GM18951 (cell line): ENCODE measurements around the gene MED17.
A peak's percentile ranks its signal among the peaks of the same experiment; 100 is the strongest.
"Not testable (repeated sequence)": the region's sequence is repeated elsewhere in the genome, so short reads cannot be mapped to it uniquely, and the experiment has no call there.

Source experiments
- POLR2A ChIP-seq: IDR thresholded peaks from 4 replicates; pipeline ENCODE4 v1.6.1; 2011; ENCODE audit warnings: mild to moderate bottlenecking; ENCODE audit not compliant: insufficient read length, insufficient read depth; ENCODE audit errors: extremely low read depth
- in situ Hi-C: fragments of 300-500 bp; cut with MboI; formaldehyde crosslinking; loops from one replicate; pipeline ENCODE4 v1.12.0; 2022; ENCODE audit warnings: low sequenced_read_pairs, mixed read lengths, inconsistent platforms; ENCODE audit not compliant: unreplicated experiment

Gene MED17

DNA sequence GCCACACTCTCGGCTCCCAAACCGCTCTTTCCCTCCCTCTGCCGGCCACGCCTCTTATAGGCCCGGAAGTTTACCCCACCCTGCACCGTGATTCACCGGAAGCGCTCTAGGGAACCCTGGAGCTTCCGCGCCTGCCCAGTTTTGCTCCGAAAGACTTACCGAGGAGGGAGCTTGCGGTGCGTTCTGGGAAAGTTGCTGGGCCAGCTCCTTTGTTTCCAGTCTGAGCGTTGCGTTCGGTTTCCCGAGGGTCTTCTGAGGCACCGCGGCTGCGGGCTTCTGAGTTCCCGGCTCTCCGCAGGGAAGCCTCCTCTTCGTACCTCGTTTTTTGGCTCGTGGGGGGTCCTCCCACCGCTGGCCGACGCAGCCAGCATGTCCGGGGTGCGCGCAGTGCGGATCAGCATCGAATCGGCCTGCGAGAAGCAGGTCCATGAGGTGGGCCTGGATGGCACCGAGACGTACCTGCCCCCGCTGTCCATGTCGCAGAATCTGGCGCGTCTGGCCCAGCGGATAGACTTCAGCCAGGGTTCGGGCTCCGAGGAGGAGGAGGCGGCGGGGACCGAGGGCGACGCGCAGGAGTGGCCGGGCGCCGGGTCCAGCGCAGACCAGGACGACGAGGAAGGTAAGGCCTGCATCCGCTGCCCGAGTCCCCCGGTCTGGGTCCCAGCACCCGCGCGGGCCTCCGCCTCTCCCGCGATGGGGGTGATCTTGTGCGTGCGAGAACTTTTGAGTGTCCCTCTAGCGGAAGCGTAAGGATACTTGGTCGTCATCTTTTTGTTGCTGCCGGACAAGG, at the start of gene MED17:
TSS of gene MED17 (plus strand) at position 138 of the 790 bp plus-strand sequence. CDS start at position 370, 232 bp downstream.
- in situ Hi-C loops, result no loop called here

DNA sequence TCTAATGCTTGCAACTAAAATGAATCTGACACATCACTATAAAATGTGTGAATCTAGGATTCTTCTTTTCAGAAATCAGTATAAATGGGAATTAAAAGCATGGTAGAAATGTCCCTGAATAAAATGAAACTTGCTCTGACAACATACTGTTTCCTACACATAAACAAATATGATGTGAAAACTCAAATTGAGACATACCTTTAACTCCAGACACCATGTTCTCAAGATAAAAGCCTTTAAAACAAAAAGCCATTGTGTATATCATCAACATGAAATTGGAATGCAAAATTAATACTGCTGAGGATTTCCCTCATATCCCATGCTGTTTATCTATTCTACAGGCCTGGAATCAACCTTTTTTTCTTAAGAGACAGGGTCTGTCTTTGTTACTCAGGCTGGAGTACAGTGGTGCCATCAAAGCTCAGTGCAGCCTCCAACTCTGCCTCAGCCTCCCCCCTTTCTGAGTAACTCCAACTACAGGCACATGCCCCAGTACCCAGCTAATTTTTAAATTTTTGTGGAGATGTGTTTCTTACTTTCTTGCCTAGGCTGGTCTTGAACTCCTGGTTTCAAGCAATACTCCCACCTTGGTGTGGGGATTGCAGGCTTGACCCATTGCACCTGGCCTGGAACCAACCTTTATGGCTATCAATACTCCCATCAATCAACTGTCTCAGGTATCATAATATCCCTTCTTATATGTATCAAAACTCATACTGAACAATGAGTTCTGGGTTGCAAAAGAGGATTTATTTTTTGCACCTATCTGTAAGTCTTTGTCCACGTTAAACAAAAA, 49.5 kb upstream of the MED17 start:
- in situ Hi-C loops, result no loop called here
- TF ChIP-seq POLR2A, result no peak

More for the DNA sequence above, at the start of gene MED17:
- peak; percentile 76 for TF ChIP-seq POLR2A

DNA sequence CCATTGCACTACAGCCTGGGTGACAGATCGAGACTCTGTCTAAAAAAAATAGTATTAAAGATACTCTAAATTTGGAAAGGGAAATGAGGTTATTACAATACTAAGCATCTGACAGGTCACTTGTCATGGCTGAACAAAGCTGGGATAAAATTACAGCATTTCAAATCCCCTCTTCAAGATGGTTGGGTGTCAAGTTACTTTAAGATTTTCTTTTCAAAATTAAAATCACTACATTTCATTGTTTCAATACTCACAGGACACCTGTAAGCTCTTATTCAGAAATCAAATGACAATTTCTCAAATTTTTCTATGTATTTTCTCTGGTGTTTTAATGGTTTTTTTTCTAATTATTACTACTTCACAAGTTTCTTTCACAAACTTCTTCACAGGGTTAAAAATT, 48.5 kb upstream of the MED17 start:
- no peak for TF ChIP-seq POLR2A
- in situ Hi-C loops, result no loop called here

DNA sequence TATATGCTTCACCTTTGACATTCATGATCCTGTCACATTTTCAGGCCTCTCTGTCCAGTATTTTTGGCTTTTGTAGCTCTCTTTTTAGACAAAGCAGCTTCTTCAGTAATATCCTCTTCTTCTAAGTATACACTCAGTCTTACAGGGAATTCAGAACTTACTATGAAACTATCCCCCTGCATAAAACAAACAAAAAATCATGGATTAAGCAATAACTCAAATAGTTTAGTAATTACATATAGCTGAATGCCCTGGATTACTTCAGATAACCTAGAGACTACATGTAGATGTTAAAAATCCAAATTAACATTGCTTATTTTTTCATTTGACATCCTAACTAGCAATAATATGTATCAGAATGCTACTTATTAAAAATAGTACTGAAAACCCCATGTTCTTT, 48.0 kb upstream of the MED17 start:
- no peak for TF ChIP-seq POLR2A
- in situ Hi-C loops, result no loop called here

GRCh38 chr11:93737904-93738612, 46.0 kb upstream of the MED17 start:
- in situ Hi-C loops, result no loop called here
- TF ChIP-seq POLR2A, result no peak

DNA sequence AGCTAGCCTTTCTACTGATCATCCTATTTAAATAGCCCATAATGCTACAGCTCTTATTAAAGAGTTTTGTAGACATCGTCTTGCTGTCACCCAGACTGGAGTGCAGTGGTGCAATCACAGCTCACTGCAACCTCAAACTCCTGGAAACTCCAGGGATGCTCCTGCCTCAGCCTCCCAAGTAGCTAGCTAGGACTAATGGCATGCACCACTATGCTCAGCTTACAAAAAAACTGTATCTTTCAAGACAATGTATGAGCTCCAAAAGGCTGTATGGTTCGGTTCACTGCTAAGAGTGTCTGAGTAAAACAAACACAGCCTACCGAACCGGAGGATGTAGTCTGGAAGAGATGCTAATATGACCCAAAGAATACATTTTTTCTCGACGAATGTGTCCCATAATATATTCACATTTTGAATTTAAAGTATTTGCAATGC, 45.4 kb upstream of the MED17 start:
- no peak for TF ChIP-seq POLR2A
- in situ Hi-C loops, result no loop called here

- TF ChIP-seq POLR2A, result no peak
- in situ Hi-C loops, result no loop called here
These were observed 43.9 kb upstream of the MED17 start for GRCh38 chr11:93740031-93740729.

DNA sequence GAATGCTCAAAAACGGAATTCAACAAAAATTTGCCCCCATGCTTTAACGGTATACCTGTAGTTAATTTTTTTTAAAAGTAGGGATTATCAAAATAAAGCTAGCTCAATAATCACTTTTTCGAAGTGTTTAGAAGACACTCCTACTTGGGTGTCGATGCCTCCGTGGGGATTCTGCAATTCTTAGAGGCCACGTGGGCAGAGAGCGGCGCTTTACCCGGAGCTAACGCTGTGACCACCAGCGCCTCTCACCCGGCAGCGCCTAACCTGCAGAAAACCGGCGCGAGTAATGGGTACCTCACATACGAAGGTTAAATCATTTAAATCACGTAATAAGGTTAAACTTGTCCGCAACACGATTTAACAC, 43.4 kb upstream of the MED17 start:
- no peak for TF ChIP-seq POLR2A
- in situ Hi-C loops, result no loop called here

DNA sequence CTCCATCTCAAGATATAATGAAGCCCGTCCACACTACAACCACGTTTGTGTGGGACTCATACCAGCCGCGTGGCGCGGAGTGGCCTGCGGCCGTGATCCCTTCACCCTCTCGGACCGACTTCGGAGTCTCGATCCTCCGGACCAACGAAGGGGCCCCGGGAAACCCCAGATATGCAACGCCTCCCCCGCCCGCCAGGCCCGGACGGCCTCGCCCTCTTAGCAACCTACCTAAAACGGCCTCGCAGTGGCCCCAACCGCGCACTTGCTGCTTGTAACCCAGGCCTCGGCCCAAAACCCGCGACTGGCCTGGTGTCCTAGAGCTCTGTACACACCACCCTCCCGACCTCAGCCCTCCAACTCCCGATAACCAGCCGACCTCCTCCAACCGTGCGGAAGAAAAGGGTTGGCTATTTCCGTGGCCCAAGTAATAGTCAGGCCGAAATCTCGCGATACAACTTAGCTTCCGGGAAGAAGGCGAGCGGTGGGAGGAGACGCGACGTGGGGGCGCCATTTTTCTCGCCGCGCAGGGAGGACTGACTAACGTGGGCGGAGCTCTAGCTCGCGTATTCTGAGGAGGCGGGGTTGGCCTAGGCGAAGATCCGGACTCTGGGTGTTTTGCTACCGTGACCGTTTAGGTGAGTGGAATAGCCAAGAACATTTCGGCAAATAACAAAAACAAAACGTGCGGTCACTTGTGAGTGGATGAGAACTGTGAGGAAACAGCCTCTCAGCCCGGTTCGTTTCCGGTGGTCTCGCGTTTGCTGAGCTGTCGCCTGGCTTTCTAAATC, 42.8 kb upstream of the MED17 start, which contains the start of the genes C11orf54 and TAF1D:
TSS of gene C11orf54 (plus strand) at position 579 of the 788 bp plus-strand sequence. CDS start 5,722 bp downstream, outside the sequence.
TSS of gene TAF1D (minus strand) at position 402 of the 788 bp plus-strand sequence. CDS start 2,191 bp downstream, outside the sequence.
- in situ Hi-C loops, result no loop called here
- peak; percentile 98 for TF ChIP-seq POLR2A

- in situ Hi-C loops, result no loop called here
- no peak for TF ChIP-seq POLR2A
These were observed 42.2 kb upstream of the MED17 start for GRCh38 chr11:93741882-93742226.

DNA sequence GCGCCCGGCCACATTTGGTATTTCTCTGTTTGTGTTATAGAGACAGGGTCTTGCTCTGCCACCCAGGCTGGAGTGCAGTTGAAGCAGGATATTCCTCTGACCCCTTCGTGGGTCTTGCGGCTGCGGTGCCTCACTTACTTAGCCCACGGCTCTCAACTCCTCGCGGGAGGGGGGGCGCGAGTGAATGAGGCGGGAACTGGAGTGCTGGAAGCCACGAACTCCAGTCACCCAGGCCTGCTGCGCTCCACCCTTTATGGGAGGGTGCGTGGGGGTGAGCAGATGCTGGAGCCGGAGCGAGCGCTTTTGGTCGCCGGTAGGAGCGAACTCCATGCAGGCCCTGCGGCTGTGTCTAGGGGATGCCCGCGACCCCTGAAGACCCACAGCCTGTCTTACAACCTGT, 40.8 kb upstream of the MED17 start:
- TF ChIP-seq POLR2A, result no peak
- in situ Hi-C loops, result no loop called here

- TF ChIP-seq POLR2A, result no peak
- in situ Hi-C loops, result no loop called here
These were observed 39.4 kb upstream of the MED17 start for GRCh38 chr11:93744669-93745004.

DNA sequence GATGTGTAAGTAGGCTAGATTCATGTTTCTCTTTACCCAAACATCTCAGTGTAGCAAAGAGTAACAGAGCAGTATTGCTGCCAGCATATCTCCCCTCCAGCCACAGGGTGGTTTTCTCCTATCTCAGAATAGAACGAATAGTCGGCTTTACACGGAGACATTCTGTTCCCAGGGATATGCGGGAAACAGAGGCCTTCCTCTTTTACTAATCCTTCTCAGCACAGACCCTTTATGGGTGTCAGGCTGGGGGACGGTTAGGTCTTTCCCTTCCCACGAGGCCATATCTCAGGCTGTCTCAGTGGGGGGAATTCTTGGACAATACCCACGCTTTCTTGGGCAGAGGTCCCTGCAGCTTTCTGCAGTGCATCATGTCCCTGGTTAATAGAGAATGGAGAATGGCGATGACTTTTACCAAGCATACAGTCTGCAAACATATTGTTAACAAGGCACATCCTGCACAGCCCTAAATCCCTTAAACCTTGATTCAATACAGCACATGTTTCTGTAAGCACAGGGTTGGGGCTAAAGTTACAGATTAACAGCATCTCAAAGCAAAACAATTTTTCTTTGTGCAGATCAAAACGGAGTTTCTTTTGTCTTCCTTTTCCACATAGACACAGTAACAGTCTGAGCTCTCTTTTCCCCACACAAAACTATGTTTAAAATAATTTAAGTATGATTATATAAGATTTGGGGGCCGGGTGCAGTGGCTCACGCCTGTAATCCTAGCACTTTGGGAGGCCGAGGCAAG, 38.9 kb upstream of the MED17 start:
- in situ Hi-C loops, result not testable (repeated sequence)
